ACHN (cell line): Measurements from ENCODE around the gene MROH2A.

Experiments
- DNase-seq: peaks from one replicate; pipeline ENCODE4 v3.0.0-alpha.2; 2015
- in situ Hi-C: cut with HindIII; loops from 2 replicates; pipeline ENCODE4 v1.10.0; 2017; ENCODE audit warnings: low sequenced_read_pairs, low pct_ligation_motif_present, low pct_unique_long_range_greater_than_20kb

MROH2A gene

GRCh38 chr2:233844064-233844807 lies 66.1 kb downstream of the MROH2A start:
- in situ Hi-C loops: no loop called here
- DNase-seq: no peak

DNA sequence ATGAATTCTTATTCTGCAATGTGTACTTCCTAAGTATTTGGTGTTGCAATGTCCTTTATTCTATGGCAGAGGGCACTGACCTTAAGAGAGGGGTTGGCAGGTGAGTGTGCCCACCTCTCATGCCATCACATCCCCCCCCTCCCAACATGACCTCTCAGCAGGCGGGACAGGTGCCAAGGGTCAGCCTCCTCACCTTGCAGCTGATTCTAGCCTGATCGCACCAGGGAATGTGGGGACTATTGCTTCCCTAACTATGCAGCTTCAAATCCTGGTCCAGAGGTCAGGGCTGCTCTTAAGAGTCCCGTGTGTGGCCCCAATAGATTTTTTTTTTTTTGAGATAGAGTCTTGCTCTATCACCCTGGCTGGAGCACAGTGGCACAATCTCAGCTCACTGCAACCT lies 66.7 kb downstream of the MROH2A start:
- DNase-seq: no peak
- in situ Hi-C loops: no loop called here

DNA sequence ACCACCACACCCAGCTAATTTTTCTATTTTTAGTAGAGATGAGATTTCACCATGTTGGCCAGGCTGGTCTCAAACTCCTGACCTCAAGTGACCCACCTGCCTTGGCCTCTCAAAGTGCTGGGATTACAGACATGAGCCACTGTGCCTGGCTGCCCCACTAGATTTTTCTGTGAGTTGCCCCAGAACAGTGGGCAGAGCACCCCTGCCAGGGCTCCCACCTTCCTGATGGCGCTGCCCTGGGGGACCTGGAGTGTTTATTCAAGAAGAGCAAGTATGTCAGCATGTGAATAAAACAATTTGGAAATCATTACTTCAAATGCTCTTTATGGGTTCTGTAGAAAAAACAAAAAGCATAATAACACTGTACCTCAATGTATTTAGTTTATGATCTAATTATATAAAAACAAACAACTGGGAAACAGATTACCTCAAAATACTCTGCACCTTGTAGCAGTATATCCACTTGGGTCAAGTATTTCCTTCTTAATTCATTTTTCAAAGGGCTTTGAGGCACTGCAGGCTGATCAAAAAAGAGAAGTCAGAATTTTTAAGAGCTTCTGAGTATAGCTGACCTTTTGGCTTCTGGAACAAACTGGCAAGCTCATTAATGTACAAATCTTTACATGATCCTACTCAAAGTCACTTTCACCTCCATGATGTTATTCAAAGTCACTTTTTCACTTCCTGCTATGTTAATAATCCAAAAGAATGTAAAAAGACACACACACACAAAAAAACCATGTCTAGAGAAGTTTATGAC lies 67.4 kb downstream of the MROH2A start:
- in situ Hi-C loops: no loop called here
- DNase-seq: no peak

DNA sequence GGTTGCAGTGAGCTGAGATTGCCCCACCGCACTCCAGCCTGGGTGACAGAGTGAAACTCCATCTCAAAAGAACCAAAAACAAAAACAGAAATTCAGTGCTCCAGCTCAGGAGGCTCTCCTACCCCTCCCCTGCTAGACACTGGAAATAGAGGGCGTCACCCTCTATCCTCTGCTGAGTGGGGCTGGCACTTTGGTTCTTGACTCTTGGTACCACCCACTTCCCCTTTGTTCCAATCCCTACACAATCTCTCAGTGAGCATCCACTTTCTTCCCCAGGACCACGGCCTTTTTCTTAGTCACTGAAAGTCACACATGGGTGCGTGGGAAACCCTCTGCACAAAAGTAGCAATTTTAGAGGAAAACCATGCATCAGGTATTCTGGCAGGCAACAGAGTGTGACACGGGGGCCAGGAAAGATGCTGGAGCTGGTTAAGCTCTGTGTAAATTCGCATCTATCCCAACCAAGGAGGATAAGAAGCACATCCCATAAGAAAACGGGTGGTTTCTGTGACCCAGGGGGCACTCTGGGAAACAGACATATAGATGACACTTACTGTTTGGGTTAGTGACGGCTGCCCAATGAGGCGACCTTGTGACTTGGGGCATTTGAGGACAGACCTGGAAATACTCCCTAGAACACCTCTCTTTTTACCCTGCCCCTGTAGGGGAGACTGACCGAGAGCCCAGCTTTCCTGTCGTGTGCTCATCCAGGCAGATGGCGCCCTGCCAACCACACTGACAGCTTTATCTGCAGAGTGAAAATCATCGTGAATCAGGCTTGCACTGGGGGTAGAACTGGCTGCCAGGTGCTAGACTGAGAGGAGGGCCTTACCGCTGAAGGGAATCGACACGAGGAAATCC lies 68.5 kb downstream of the MROH2A start:
- in situ Hi-C loops: no loop called here
- no peak for DNase-seq

DNA sequence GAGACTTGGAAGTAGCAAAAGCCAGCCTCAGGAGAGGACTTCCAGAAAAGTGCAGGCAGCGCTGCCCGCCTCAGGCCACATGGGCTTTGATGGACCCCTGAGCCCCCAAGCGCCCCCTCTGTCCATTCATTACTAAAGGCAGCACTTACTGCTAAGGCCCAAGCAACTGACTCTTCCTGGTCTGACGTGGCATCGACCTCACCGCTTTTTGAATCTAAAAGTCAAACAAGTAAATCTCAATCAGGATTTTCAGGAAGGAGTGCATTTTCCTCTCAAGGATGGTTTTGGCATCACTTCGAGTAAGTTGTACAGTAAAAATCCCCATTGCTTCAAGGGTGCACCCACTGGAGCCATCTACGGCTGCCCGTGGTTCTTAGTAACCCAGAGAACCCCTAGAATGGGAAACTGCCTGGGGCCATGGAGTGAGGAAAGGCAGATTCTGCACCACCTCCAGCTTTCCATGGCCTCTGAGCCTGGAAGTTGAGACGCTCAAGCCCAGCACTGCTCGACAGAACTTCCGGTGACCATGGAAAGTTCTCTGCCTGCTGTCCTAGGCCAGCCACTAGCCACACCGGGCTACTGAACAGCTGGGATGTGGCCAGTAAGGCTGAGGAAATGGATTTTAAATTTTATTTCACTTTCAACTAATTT lies 69.2 kb downstream of the MROH2A start:
- no peak for DNase-seq
- in situ Hi-C loops: no loop called here

DNA sequence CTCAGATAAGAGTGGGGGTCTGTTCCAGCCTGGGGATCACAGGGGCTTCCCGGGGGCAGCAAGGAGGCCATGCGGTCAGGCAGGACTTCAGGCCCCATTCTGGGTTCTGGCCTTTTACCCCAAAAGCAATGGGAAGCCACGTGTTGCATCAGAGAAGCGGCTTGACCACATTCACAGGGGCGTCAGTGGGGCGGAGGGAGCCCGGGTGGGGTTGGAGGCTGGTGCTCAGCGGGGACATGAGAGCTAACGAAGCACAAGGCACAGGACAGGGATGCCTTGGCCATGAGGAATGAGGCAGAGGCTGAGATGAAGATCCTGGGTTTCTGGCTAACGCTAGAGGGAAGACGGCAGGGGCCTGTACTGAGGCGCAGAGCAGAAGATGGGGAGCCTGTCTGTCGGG lies 70.1 kb downstream of the MROH2A start:
- in situ Hi-C loops: no loop called here
- DNase-seq: no peak

GRCh38 chr2:233849607-233850271 lies 71.6 kb downstream of the MROH2A start:
- DNase-seq: no peak
- in situ Hi-C loops: no loop called here

DNA sequence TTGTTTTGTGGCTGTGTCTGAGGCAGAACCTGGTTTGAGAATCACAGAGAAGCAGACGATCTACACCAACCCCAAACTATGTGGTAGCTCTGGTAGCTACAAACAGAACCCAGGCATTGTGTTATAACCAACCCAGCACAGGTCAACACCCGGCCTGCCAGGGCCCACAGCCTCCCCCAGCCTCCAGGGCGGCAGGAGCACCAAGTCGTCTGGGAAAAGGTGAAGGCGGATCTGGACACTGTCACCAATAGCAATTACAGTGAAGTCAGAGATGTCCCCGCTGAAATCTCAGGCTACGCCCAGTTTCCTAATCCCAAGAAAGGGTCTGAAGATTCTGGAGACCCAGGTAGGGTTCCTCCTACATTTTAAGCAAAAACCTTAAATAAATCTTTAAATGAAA lies 72.6 kb downstream of the MROH2A start:
- in situ Hi-C loops: no loop called here
- DNase-seq: no peak

GRCh38 chr2:233851169-233851568 lies 73.0 kb downstream of the MROH2A start:
- in situ Hi-C loops: no loop called here
- DNase-seq: no peak

DNA sequence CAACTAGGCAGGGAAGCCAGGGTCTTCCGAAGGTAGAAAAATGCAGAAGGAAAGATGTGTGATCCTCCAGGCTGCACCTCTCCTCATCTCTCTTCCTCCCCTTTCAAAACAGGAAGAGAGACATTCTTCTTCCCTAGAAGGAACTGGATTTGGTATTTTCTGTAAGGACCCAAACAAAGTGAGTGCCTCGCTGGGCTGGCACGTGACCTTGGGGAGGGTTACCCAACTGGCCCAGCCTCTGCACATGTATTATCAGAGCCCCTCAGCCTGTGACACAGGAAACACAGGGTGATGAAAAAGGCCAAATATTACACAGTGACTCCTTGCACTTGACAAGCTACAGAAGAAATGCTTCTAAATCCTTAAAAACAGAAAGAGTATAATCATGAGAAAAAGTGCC lies 73.9 kb downstream of the MROH2A start:
- DNase-seq: no peak
- in situ Hi-C loops: no loop called here

DNA sequence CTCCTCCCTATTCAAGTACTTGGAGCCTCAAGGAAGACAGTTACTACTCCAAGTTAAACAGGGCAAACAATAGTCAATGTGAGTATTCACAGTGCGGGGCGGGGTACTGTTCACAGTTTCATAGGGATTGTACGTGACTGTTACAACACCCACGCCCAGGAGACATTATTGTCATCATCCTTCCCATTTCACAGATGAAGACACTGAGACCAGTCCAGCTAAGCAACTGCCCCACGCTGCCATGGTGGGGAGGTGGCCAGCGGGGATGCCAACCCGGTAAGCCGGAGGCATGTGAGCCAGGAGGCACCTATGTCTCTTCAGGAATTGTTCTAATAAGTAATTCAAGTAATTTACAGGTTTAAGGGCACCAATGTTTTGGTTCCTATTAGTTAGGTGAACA lies 75.2 kb downstream of the MROH2A start:
- in situ Hi-C loops: no loop called here
- no peak for DNase-seq

- no peak for DNase-seq
- in situ Hi-C loops: no loop called here
These were observed 75.7 kb downstream of the MROH2A start for GRCh38 chr2:233853883-233854240.

- peak; percentile 98 for DNase-seq
- in situ Hi-C loops: no loop called here
These were observed 76.3 kb downstream of the MROH2A start, which contains the start of gene HJURP for GRCh38 chr2:233854241-233854981. Gene HJURP (minus strand): TSS chr2:233854535. CDS start chr2:233854500, 35 bp downstream.

GRCh38 chr2:233855345-233855744 lies 77.2 kb downstream of the MROH2A start:
- no peak for DNase-seq
- in situ Hi-C loops: no loop called here

DNA sequence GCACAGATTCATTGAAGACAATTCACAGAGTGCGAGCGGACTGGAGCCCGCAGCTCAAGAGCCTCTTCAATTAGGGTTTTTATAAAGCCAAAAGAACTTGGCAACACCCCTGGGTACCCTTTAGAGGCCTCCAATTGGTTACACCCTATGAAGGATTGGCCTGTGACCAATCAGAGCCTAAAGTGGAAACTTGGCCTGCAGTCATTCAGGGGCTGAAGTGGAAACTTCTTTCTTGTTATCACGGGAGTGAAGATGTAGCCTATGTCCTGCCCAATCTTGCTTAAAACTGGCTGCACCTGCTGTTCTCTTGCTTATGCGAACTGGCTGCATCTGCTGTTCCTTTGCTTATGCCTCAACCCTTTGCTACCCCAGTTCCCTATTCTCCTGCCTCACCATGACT lies 78.1 kb downstream of the MROH2A start:
- DNase-seq: no peak
- in situ Hi-C loops: no loop called here

DNA sequence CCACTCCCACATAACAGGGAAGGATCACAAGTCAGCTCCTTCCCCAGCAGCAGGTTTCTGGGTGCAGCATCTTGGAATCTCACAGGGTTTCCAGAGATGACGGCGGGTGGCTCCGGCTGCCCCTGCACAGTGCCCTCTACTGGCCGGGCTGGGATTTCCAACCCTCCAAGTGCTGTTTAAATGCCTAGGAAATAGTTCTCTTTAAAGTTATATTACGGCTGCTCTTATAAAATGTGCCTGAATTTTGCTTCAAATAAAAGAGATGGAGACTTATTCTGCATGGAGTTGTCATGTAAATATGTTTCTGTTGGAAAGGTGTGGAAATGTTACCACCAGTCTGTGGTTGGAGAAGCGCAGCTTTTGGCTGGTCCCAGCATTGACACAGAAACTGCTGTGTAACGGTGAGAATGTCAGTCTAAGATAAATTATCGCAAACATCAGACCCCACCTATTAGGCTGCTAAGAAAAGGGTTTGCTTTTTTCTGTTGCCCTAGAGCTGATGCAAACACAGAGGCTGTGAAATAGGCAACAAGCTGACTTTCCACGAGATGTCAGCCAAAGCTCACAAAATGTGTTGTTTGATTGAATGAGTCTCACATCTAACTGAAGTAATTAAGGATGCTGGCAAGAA lies 79.5 kb downstream of the MROH2A start:
- in situ Hi-C loops: no loop called here
- DNase-seq: peak; percentile 55

GRCh38 chr2:233858331-233858730 lies 80.2 kb downstream of the MROH2A start:
- in situ Hi-C loops: no loop called here

More at GRCh38 chr2:233858331-233858730, 80.2 kb downstream of the MROH2A start:
- DNase-seq: no peak
